Measurements from ENCODE around the gene PTN. TPM values are rescaled to one million over a fixed set of nuclear protein-coding genes. Genes with fewer than 3 reads are reported as not detected.

The PTN gene
- total and polyA plus RNA-seq, 2 donors (not counting 1 experiment from before 2014, with no cell fraction given), result 30.2 to 115 TPM

- no peak for DNase-seq (ENCODE audit: low read depth in 2 of 2)
- TF ChIP-seq EZH2 (IDR thresholded peaks at IDR 0.05; ENCODE audit: low read length, missing control alignments), result no peak
- TF ChIP-seq, protein P1, sequence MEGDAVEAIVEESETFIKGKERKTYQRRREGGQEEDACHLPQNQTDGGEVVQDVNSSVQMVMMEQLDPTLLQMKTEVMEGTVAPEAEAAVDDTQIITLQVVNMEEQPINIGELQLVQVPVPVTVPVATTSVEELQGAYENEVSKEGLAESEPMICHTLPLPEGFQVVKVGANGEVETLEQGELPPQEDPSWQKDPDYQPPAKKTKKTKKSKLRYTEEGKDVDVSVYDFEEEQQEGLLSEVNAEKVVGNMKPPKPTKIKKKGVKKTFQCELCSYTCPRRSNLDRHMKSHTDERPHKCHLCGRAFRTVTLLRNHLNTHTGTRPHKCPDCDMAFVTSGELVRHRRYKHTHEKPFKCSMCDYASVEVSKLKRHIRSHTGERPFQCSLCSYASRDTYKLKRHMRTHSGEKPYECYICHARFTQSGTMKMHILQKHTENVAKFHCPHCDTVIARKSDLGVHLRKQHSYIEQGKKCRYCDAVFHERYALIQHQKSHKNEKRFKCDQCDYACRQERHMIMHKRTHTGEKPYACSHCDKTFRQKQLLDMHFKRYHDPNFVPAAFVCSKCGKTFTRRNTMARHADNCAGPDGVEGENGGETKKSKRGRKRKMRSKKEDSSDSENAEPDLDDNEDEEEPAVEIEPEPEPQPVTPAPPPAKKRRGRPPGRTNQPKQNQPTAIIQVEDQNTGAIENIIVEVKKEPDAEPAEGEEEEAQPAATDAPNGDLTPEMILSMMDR (conservative IDR thresholded peaks at IDR 0.05 in 1 of 2, IDR thresholded peaks at IDR 0.05 in 1 of 2; ENCODE audit: low read depth in 1 of 2, low read length in 2 of 2), result no peak
- no peak overlapping the region for H3K27ac ChIP-seq (ENCODE audit: insufficient read depth, low read length)
Observed at GRCh38 chr7:137325927-137326326, 17.6 kb downstream of the PTN start.

DNA sequence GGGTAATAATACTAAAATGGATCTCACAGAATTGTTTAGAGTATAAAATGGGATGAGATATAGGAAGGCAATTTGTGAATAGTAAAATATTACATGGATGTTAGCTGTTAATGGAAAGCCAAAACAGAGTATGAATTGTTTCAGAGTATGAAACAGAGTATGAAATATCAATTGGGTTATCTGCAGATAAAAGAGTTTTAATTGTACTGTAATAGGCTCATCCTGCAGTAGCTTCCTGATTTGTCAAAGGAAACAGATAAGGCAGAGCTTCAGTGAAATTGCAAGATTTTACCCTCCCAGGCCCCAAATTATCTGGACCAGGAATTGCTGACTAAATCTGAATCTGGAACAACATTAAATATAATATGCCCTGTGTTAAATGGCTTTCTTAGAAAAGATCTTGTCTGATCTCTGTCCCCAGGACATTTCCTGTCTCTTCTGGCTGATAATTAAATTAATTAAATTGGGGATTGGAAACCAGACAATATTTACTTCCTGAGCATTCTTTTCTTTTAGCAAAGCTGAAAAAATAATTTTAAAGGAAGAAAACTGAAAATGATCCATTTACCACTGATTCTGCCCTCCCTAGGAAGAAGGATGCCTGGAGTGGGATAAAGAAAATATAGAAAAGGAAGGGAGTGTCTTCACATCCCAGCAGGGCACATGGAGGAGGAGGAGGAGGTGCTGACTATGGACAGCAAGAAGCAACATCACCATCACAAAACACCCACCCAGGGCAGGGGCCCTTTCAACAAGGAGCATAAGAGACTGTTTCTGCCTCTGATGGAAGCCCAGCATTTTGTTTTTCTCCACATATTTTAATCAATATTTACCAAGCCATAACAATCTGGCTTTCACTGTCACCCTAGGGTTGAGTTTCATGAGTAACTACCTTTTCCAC lies 18.5 kb downstream of the PTN start:
- H3K36me3 ChIP-seq (ENCODE audit: control insufficient read depth, insufficient read depth, low read length), result no peaks in the 10 kb centered on the region
- no peak overlapping the region for H3K9ac ChIP-seq (ENCODE audit: insufficient read depth, low read length)
- no peaks in the 10 kb centered on the region for H3K4me1 ChIP-seq (ENCODE audit: control insufficient read depth, extremely low read depth, insufficient read depth, low read length)
- no peaks in the 10 kb centered on the region for H4K20me1 ChIP-seq (ENCODE audit: control insufficient read depth, extremely low read depth, insufficient read depth, low read length)
- DNase-seq (ENCODE audit: low read depth in 2 of 2), result no peak
- TF ChIP-seq, protein P1 (conservative IDR thresholded peaks at IDR 0.05 in 1 of 2, IDR thresholded peaks at IDR 0.05 in 1 of 2; ENCODE audit: low read depth in 1 of 2, low read length in 2 of 2), result no peak
- TF ChIP-seq EZH2 (IDR thresholded peaks at IDR 0.05; ENCODE audit: low read length, missing control alignments), result no peak
- no peak overlapping the region for H2AFZ ChIP-seq (ENCODE audit: low read length)
- no peak overlapping the region for H3K4me2 ChIP-seq (ENCODE audit: extremely low read depth, insufficient read depth, low read length)
- H3K9me3 ChIP-seq (ENCODE audit: control insufficient read depth, insufficient read depth, low read depth, low read length), result no peaks in the 10 kb centered on the region
- H3K4me3 ChIP-seq (replicated peaks in 1 of 4; ENCODE audit: control extremely low read depth in 1 of 4, insufficient read depth in 1 of 4, low read depth in 3 of 4, low read length in 4 of 4), result no peak overlapping the region
- H3K27me3 ChIP-seq (ENCODE audit: control insufficient read depth, insufficient read depth, low read length), result no peaks in the 10 kb centered on the region
- H3K79me2 ChIP-seq (ENCODE audit: control insufficient read depth, insufficient read depth, low read length), result no peaks in the 10 kb centered on the region
- H3K27ac ChIP-seq (ENCODE audit: insufficient read depth, low read length), result no peak overlapping the region

More at GRCh38 chr7:137325927-137326326, 17.6 kb downstream of the PTN start:
- no peaks in the 10 kb centered on the region for H3K36me3 ChIP-seq (ENCODE audit: control insufficient read depth, insufficient read depth, low read length)
- no peak overlapping the region for H3K4me3 ChIP-seq (replicated peaks in 1 of 4; ENCODE audit: control extremely low read depth in 1 of 4, insufficient read depth in 1 of 4, low read depth in 3 of 4, low read length in 4 of 4)
- no peak overlapping the region for H2AFZ ChIP-seq (ENCODE audit: low read length)
- no peak overlapping the region for H3K9ac ChIP-seq (ENCODE audit: insufficient read depth, low read length)
- no peaks in the 10 kb centered on the region for H3K9me3 ChIP-seq (ENCODE audit: control insufficient read depth, insufficient read depth, low read depth, low read length)
- no peaks in the 10 kb centered on the region for H4K20me1 ChIP-seq (ENCODE audit: control insufficient read depth, extremely low read depth, insufficient read depth, low read length)
- no peaks in the 10 kb centered on the region for H3K27me3 ChIP-seq (ENCODE audit: control insufficient read depth, insufficient read depth, low read length)
- no peaks in the 10 kb centered on the region for H3K79me2 ChIP-seq (ENCODE audit: control insufficient read depth, insufficient read depth, low read length)
- no peak overlapping the region for H3K4me2 ChIP-seq (ENCODE audit: extremely low read depth, insufficient read depth, low read length)
- no peaks in the 10 kb centered on the region for H3K4me1 ChIP-seq (ENCODE audit: control insufficient read depth, extremely low read depth, insufficient read depth, low read length)

GRCh38 chr7:137316648-137317353 lies 26.7 kb downstream of the PTN start:
- Histone ChIP-seq H2AFZ (ENCODE audit: low read length) (no peak overlapping the region), H3K9ac (ENCODE audit: insufficient read depth, low read length) (no peak overlapping the region), H3K27me3 (ENCODE audit: control insufficient read depth, insufficient read depth, low read length) (no peaks in the 10 kb centered on the region), H3K4me1 (ENCODE audit: control insufficient read depth, extremely low read depth, insufficient read depth, low read length) (no peaks in the 10 kb centered on the region), H3K4me2 (ENCODE audit: extremely low read depth, insufficient read depth, low read length) (no peak overlapping the region), H4K20me1 (ENCODE audit: control insufficient read depth, extremely low read depth, insufficient read depth, low read length) (no peaks in the 10 kb centered on the region), H3K79me2 (ENCODE audit: control insufficient read depth, insufficient read depth, low read length) (no peaks in the 10 kb centered on the region), H3K36me3 (ENCODE audit: control insufficient read depth, insufficient read depth, low read length) (no peaks in the 10 kb centered on the region), H3K4me3 (replicated peaks in 1 of 4; ENCODE audit: control extremely low read depth in 1 of 4, insufficient read depth in 1 of 4, low read depth in 3 of 4, low read length in 4 of 4) (no peak overlapping the region), H3K9me3 (ENCODE audit: control insufficient read depth, insufficient read depth, low read depth, low read length) (no peaks in the 10 kb centered on the region), H3K27ac (ENCODE audit: insufficient read depth, low read length) (no peak overlapping the region)
- TF ChIP-seq, protein P1 (conservative IDR thresholded peaks at IDR 0.05 in 1 of 2, IDR thresholded peaks at IDR 0.05 in 1 of 2; ENCODE audit: low read depth in 1 of 2, low read length in 2 of 2), result no peak
- TF ChIP-seq EZH2 (IDR thresholded peaks at IDR 0.05; ENCODE audit: low read length, missing control alignments), result no peak
- DNase-seq (ENCODE audit: low read depth in 2 of 2), result no peak
